Upper lobe of left lung (tissue), 6 donors: ENCODE results near the gene TRIM71. TPM values are rescaled to one million over a fixed set of nuclear protein-coding genes. Genes with fewer than 3 reads are reported as not detected.

Experiments used
- ATAC-seq, 2 donors: fragments of 200-7000 bp; cut with Tn5 transposase; one replicate each; pipeline ENCODE4 v1.9.1; 2022; ENCODE audit warnings: mild to moderate bottlenecking in 2 of 2, moderate library complexity in 2 of 2; ENCODE audit not compliant: low FRiP score in 2 of 2
- DNase-seq, 2 donors: peaks; one replicate each; pipeline ENCODE4 v3.0.0-alpha.2; 2019 to 2020
- H3K27ac ChIP-seq, 4 donors: fragments of 200-600 bp; sonication (generic); one replicate each; pipeline ENCODE4 v1.5.1; 2016 to 2019
- H3K27me3 ChIP-seq, 4 donors: fragments of 200-600 bp; sonication (generic); one replicate each; pipeline ENCODE4 v1.5.1; 2017 to 2019
- H3K36me3 ChIP-seq, 4 donors: fragments of 200-600 bp; sonication (generic); one replicate each; pipeline ENCODE4 v1.5.1; 2016 to 2019
- H3K4me1 ChIP-seq, 4 donors: fragments of 200-600 bp; sonication (generic); one replicate each; pipeline ENCODE4 v1.5.1; 2018 to 2019
- H3K4me3 ChIP-seq, 4 donors: fragments of 200-600 bp; sonication (generic); one replicate each; pipeline ENCODE4 v1.5.1; 2017 to 2019; ENCODE audit warnings: mild to moderate bottlenecking in 2 of 4, moderate library complexity in 1 of 4
- H3K9me3 ChIP-seq, 4 donors: fragments of 200-600 bp; sonication (generic); one replicate each; pipeline ENCODE4 v1.5.1; 2018 to 2019
- CTCF ChIP-seq, 6 experiments: fragments of 450-650 bp in 4 of 6; fragments of 200-600 bp in 2 of 6; sonication (generic) in 2 of 6; IDR thresholded peaks; one replicate each; pipeline ENCODE4 v1.5.1; 2016 to 2019; ENCODE audit warnings: antibody characterized with exemption in 6 of 6
- EP300 ChIP-seq, 4 donors: sonication (generic); formaldehyde crosslinking; IDR thresholded peaks; one replicate each; pipeline ENCODE4 v1.5.1; 2017; ENCODE audit warnings: antibody characterized with exemption in 4 of 4, control low read depth in 2 of 4
- POLR2A ChIP-seq, 4 donors: fragments of 450-650 bp; IDR thresholded peaks; one replicate each; pipeline ENCODE4 v1.5.1; 2016 to 2017; ENCODE audit warnings: antibody characterized with exemption in 4 of 4, mild to moderate bottlenecking in 2 of 4
- POLR2AphosphoS5 ChIP-seq, 2 donors: sonication (generic); formaldehyde crosslinking; IDR thresholded peaks; one replicate each; pipeline ENCODE4 v1.5.1; 2017; ENCODE audit warnings: antibody characterized with exemption in 2 of 2
- WGBS, 2 donors: methylation state at CpG; one replicate each; pipeline ENCODE4 v1.1.5; 2017 to 2018; 5-methylcytosine and 5-hydroxymethylcytosine counted together
- total RNA-seq, 6 donors: library from RNA; depleted of rRNA in 4 of 6; stranded (reverse); fragments of >200 nt in 4 of 6; gene quantifications; one replicate each; pipeline versions ENCODE4 v1.1.0 to v1.2.1, GENCODE V29; 2016 to 2021
- donor health status: DM: no; HTN: no; CAD: no; lungs with moderate emphysema.
- donor health status: DM: no; HTN: yes; CAD: no; lungs with severe emphysema.

TRIM71 gene
- total RNA-seq, 6 donors from 2014 or later = 2.2 to 7.3 (median 3.8) TPM

DNA sequence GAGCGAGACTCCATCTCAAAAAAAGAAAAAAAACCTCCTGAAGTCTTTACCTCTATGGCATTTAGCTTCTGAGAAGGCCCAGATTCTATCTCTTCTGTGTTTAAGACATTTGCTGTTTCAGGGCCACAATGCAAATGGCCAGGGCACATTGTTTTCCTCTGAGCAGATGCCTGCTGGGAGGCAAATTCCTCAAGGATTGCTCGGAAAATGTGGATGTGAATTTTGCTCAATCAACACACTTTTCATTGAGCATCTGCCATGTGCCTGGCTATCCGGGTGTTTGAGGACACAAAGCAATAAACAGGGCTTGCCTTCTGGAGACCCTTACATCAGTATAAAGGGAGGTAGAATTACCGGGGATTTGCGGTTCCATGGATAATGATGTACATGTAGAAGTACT lies 20.0 kb downstream of the TRIM71 start:
- ATAC-seq (no peak), DNase-seq (no peak)
- no peaks in the 10 kb centered on the region for H3K36me3 ChIP-seq
- H3K4me1 ChIP-seq = peaks cover 0 to 34% (median 12%) of the 10 kb centered on the region in 4 donors
- TF ChIP-seq POLR2AphosphoS5 (IDR thresholded peaks at IDR 0.05) (no peak), CTCF (IDR thresholded peaks at IDR 0.05) (no peak), EP300 (IDR thresholded peaks at IDR 0.05) (no peak), POLR2A (IDR thresholded peaks at IDR 0.05) (no peak)
- H3K9me3 ChIP-seq = no peaks in the 10 kb centered on the region
- no peak overlapping the region for H3K27ac ChIP-seq
- no peaks in the 10 kb centered on the region for H3K27me3 ChIP-seq
- no peak overlapping the region for H3K4me3 ChIP-seq
- 91% methylated on average over 5 of the region's 5 CpGs for WGBS, 2 donors

DNA sequence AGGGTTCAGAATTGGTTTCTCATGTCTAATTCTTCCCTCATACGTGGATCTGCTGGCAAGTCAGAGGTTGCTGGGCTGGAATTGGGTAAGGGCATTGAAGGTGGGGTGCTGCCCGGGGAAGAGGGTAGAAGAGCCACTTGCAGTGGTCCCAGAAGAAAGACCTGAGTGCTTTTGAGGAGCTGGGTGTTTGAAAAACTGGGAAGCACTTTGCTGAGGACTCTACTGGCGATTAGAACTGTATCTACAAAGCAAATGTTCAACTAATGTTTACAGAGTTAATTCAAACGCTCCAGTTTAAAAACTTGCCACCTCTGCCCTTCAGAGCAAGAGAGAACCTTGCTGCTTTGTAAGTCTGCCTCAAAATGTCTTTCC lies 21.9 kb downstream of the TRIM71 start:
- Histone ChIP-seq H3K27me3 (no peaks in the 10 kb centered on the region), H3K36me3 (no peaks in the 10 kb centered on the region), H3K4me1 (peaks cover 0 to 42% (median 18%) of the 10 kb centered on the region in 4 donors), H3K27ac (peak overlapping the region in 3 of 4 donors; percentile 27 to 54 (median 53)), H3K4me3 (no peak overlapping the region), H3K9me3 (no peaks in the 10 kb centered on the region)
- TF ChIP-seq POLR2AphosphoS5 (IDR thresholded peaks at IDR 0.05) (no peak), EP300 (IDR thresholded peaks at IDR 0.05) (no peak), POLR2A (IDR thresholded peaks at IDR 0.05) (no peak), CTCF (IDR thresholded peaks at IDR 0.05) (no peak)
- 51 to 58% methylated on average over 4 of the region's 4 CpGs for WGBS, 2 donors
- ATAC-seq (no peak), DNase-seq (peak in 1 of 2 donors; percentile 56)

- H3K27ac ChIP-seq = peak overlapping the region in 3 of 4 donors; percentile 27 to 54 (median 53)
- no peak for ATAC-seq
- 46 to 60% methylated on average over 4 to 5 of the region's 5 CpGs for WGBS, 2 donors
Observed at GRCh38 chr3:32840086-32840841, 22.5 kb downstream of the TRIM71 start.

GRCh38 chr3:32841341-32841740 lies 23.5 kb downstream of the TRIM71 start:
- Histone ChIP-seq H3K4me1 (peaks cover 0 to 40% (median 18%) of the 10 kb centered on the region in 4 donors), H3K27me3 (no peaks in the 10 kb centered on the region), H3K9me3 (no peaks in the 10 kb centered on the region), H3K27ac (peak overlapping the region in 3 of 4 donors; percentile 1 to 54 (median 16)), H3K36me3 (no peaks in the 10 kb centered on the region), H3K4me3 (no peak overlapping the region)
- peak in 1 of 2 donors; percentile 50 for DNase-seq
- ATAC-seq = no peak
- no peak for TF ChIP-seq POLR2A (IDR thresholded peaks at IDR 0.05)
- 45 to 57% methylated on average over 12 of the region's 12 CpGs for WGBS, 2 donors

More at GRCh38 chr3:32840086-32840841, 22.5 kb downstream of the TRIM71 start:
- no peak for DNase-seq
- TF ChIP-seq POLR2A (IDR thresholded peaks at IDR 0.05) = no peak
- TF ChIP-seq POLR2AphosphoS5 (IDR thresholded peaks at IDR 0.05) = no peak
- no peak for TF ChIP-seq CTCF (IDR thresholded peaks at IDR 0.05)
- TF ChIP-seq EP300 (IDR thresholded peaks at IDR 0.05) = no peak
- no peaks in the 10 kb centered on the region for H3K9me3 ChIP-seq
- no peaks in the 10 kb centered on the region for H3K36me3 ChIP-seq
- H3K27me3 ChIP-seq = no peaks in the 10 kb centered on the region
- peaks cover 0 to 42% (median 18%) of the 10 kb centered on the region in 4 donors for H3K4me1 ChIP-seq
- H3K4me3 ChIP-seq = no peak overlapping the region

DNA sequence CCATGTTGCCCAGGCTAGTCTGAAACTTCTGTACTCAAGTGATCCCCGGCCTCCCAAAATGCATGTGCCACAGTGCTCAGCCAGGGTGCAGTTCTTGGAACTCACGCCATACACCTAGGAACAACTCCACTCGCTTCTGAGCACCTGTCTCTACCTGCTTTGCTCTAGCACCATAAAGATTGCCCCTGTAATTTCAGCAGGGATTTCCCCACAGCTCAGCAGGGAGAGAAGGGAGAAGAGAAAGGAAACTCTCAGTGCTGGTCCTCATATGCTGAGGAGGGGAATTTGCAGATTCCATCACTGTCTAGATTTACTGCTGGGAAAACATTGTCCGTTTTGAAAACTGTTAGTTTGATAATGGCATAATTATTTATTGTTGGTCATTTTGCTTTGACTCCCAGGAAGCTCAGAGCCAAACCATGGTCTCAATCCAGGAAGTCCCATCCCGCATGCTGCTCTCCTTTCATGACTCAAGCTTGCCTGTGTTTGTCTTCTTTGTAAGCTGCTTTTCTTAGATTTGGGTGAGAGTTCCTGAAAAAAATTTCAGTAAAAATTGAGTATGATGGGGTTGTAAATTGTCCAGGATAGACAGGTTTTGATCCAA lies 24.2 kb downstream of the TRIM71 start:
- TF ChIP-seq POLR2A (IDR thresholded peaks at IDR 0.05) = no peak
- no peak for TF ChIP-seq POLR2AphosphoS5 (IDR thresholded peaks at IDR 0.05)
- no peak for TF ChIP-seq CTCF (IDR thresholded peaks at IDR 0.05)
- TF ChIP-seq EP300 (IDR thresholded peaks at IDR 0.05) = no peak
- Histone ChIP-seq H3K4me1 (peaks cover 0 to 37% (median 18%) of the 10 kb centered on the region in 4 donors), H3K4me3 (no peak overlapping the region), H3K27me3 (no peaks in the 10 kb centered on the region), H3K9me3 (no peaks in the 10 kb centered on the region), H3K27ac (peak overlapping the region in 3 of 4 donors; percentile 1 to 54 (median 16)), H3K36me3 (no peaks in the 10 kb centered on the region)
- ATAC-seq = no peak
- DNase-seq = no peak
- 34 to 61% methylated on average over 5 of the region's 5 CpGs for WGBS, 2 donors
